NCI-H1417 (cell line): Measurements from ENCODE around the gene CHRM5.
"Not testable (repeated sequence)": the region's sequence is repeated elsewhere in the genome, so short reads cannot be mapped to it uniquely, and the experiment has no call there.

Source experiments
- DNase-seq, 3 experiments: peaks; one replicate each; lab custom pipeline; 2025; lab: John Stamatoyannopoulos, UW

Gene CHRM5

GRCh38 chr15:33987444-33987843 is 19.1 kb downstream of the CHRM5 start:
- no peak for DNase-seq

- no peak for DNase-seq
These were observed 20.1 kb downstream of the CHRM5 start for GRCh38 chr15:33988384-33988783.

GRCh38 chr15:33994005-33994615 is 25.8 kb downstream of the CHRM5 start:
- DNase-seq: peak in 2 of 3 experiments; percentile 26 to 66

GRCh38 chr15:33995666-33996065 is 27.4 kb downstream of the CHRM5 start:
- not testable (repeated sequence) for DNase-seq

GRCh38 chr15:34001536-34001935 is 33.2 kb downstream of the CHRM5 start:
- no peak for DNase-seq

- DNase-seq: no peak
These were observed 38.1 kb downstream of the CHRM5 start for GRCh38 chr15:34006381-34006780.

GRCh38 chr15:34009656-34010055 is 41.4 kb downstream of the CHRM5 start:
- DNase-seq: no peak

- no peak for DNase-seq
These were observed 42.6 kb downstream of the CHRM5 start for GRCh38 chr15:34010921-34011320.

- no peak for DNase-seq
These were observed 43.2 kb downstream of the CHRM5 start for GRCh38 chr15:34011481-34011880.

- no peak for DNase-seq
These were observed 44.2 kb downstream of the CHRM5 start for GRCh38 chr15:34012461-34013028.

- no peak for DNase-seq
These were observed 45.4 kb downstream of the CHRM5 start for GRCh38 chr15:34013746-34014145.

GRCh38 chr15:34014556-34014955 is 46.3 kb downstream of the CHRM5 start:
- DNase-seq: no peak

- no peak for DNase-seq
These were observed 49.8 kb downstream of the CHRM5 start for GRCh38 chr15:34018021-34018645.

GRCh38 chr15:34018738-34019137 is 50.4 kb downstream of the CHRM5 start:
- DNase-seq: not testable (repeated sequence)

GRCh38 chr15:34019369-34019990 is 51.2 kb downstream of the CHRM5 start:
- DNase-seq: no peak

- DNase-seq: no peak
These were observed 55.6 kb downstream of the CHRM5 start for GRCh38 chr15:34023907-34024306.

GRCh38 chr15:34025252-34025651 is 57.0 kb downstream of the CHRM5 start:
- peak in 2 of 3 experiments; percentile 55 to 58 for DNase-seq

- DNase-seq: no peak
These were observed 59.3 kb downstream of the CHRM5 start for GRCh38 chr15:34027606-34028005.

- no peak for DNase-seq
These were observed 63.9 kb downstream of the CHRM5 start for GRCh38 chr15:34031987-34032760.

GRCh38 chr15:34038023-34038870 is 70.0 kb downstream of the CHRM5 start:
- peak; percentile 65 to 93 (median 88) for DNase-seq
